ENCODE data around the gene NCR1.
"Not testable (repeated sequence)": the region's sequence is repeated elsewhere in the genome, so short reads cannot be mapped to it uniquely, and the experiment has no call there.

NCR1 gene

DNA sequence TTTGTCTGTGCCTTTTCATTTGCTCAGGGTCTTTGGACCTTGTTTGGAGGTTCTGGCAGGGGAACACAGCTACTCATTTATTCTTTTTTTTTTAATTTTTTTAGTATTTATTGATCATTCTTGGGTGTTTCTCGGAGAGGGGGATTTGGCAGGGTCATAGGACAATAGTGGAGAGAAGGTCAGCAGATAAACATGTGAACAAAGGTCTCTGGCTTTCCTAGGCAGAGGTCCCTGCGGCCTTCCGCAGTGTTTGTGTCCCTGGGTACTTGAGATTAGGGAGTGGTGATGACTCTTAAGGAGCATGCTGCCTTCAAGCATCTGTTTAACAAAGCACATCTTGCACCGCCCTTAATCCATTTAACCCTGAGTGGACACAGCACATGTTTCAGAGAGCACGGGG, 2.0 kb downstream of the NCR1 start:
- DNase-seq (ENCODE audit: low spot score), result not testable (repeated sequence)

DNA sequence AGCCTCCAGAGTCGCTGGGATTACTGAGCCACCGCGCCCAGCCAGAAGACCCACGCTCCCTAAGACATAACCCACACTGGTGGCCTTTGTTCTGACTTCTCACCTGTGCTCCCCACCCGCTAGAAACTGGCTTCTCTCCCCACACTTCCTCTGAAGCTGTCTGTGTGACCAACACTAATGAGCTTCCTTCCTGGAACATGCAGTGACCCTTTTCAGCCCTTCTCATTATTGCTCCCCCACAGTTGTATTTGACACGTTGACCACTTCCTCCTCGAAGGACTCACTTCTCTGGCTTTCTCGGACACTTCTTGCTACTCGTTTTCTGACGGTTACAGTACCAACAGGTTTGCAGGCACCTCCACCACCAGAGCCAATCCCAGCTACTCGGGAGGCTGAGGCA, 10.9 kb downstream of the NCR1 start:
- no peak for DNase-seq (ENCODE audit: low spot score)

DNA sequence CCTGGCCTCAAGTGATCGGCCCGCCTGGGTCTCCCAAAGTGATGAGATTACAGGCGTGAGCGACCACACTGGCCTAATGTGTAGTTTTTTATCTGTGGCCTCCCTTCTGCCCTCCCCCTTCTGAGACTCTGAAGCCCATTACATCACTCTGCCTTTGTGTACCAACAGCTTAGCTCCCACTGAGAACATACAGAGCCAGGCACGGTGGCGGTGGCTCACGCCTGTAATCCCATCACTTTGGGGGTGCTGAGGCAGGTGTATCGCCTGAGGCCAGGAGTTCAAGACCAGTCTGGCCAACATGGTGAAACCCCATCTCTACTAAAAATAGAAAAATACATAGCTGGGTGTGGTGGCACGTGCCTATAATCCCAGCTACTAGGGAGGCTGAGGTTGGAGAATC, 12.6 kb downstream of the NCR1 start:
- DNase-seq (ENCODE audit: low spot score), result no peak

DNA sequence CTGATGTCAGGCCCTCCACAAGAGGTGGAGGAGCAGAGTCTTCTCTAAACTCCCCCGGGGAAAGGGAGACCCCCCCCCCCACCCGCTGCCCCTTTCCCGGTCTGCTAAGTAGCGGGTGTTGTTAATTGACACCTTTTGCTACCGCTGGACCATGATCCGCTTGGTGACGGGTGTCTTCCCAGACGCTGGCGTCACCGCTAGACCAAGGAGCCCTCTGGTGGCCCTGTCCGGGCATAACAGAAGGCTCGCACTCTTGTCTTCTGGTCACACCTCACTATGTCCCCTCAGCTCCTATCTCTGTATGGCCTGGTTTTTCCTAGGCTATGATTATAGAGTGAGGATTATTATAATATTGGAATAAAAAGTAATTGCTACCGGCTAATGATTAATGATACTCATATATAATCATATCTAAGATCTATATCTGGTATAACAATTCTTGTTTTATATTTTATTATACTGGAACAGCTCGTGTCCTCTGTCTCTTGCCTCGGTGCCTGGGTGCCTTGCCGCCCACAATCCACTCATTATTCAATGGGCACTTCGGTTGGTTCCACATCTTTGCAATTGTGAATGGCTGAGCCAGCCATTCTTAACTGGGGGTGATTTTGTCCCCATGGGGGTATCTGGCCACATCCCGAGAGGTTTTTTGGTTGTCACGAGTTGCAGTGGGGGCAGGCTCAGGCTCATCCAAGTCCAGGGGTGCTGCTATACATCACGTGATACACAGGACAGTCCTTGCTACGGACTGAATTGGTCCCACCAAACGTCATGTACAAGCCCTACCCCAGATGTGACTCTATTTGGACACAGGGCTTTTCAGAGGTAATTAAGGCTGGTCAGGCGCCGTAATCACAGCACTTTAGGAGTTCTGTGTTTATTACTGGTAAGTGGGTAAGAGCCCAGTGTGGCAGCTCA, 14.0 kb downstream of the NCR1 start:
- not testable (repeated sequence) for DNase-seq (ENCODE audit: low spot score)

DNA sequence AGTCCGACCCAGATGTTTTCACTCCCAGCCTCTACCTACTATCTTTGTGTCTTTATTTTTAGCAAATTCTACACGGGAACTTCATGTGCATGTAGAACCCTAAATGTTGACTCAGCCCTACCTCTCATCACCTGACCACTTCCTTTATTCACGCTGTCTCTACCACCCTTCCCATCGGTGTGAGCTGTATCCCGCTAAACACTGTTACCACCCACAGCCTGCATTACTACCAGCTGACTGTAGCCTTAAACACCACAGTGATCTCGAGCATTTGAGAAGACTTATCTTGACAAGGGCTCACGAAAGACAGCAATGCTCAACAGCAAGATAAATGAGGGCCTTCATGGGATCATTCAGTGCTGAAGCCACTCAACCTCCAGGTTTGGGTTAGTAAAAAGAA, 15.1 kb downstream of the NCR1 start:
- no peak for DNase-seq (ENCODE audit: low spot score)

DNA sequence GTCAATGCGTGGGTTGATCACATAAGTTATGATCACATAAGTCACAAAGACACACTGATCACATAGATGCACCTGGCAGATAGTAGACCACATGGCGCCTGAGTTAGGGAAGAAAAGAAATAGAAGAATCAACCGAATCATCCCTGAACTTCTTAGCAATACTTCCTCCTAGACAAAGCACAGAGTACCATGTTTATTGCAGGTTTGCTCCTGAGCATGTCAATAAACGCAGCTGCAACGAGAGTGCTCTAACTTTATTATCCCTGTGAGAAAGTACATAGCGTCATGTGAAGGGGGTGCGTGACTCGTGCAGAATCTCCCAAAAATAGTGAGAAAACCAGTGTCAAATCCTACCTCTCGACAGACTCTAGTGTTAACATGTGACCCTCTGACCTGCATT, 17.3 kb downstream of the NCR1 start:
- no peak for DNase-seq (ENCODE audit: low spot score)

DNA sequence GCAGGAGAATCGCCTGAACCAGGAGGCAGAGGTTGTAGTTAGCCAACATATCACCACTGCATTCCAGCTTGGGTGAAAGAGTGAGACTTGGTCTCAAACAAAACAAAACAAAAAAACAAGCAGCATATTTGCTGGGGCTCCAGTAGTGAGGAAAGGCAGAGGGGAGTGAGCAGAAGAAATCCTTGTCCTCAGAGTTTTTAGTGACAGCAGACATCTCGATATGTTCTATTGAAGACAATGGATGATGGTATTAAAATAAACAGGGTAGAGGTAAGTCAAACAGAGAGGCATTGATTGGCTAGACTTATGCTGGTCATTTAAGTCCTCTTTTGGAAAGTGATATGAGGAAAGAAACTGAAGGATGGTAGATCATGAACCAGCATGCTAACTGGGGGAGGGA, 22.4 kb downstream of the NCR1 start:
- no peak for DNase-seq (ENCODE audit: low spot score)

DNA sequence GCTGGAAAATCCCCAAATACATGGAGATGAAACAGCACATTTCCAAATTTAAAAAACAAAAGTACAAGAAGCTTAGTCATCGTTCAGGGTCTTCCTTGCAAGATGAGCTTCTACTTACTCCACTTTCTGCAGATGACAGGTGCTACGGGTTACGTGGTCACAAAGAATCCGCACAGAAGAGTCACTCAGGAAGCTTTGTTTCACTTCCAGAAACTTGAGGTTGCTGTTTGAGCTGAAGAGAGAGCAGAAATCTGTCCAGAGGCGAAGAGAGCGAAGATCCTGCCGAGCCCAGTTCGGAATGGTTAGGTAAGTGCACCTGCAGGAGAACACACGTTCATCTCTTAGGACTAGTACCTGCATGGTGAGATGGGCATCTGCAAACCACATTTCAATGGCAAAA, 32.0 kb downstream of the NCR1 start:
- no peak for DNase-seq (ENCODE audit: low spot score)

DNA sequence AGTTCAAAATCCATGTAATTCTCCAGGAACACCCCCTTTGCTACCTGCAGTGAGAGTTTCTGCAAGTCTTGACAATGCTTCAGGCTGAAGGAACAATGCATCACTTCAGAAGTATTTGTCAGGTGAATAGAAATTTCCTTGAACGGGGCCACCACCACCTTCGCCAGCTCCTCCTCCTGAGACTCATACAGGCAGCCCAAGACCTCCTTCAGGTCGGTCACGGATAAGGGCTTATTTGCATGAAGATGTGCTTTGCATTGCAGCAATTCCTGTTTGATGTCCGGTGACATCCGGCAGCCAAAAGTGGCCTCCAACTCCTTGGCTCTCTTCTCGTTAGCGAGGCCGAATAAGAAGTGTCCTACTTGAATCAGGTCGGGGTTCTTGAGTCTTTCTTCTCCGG, 33.0 kb downstream of the NCR1 start:
- no peak for DNase-seq (ENCODE audit: low spot score)

DNA sequence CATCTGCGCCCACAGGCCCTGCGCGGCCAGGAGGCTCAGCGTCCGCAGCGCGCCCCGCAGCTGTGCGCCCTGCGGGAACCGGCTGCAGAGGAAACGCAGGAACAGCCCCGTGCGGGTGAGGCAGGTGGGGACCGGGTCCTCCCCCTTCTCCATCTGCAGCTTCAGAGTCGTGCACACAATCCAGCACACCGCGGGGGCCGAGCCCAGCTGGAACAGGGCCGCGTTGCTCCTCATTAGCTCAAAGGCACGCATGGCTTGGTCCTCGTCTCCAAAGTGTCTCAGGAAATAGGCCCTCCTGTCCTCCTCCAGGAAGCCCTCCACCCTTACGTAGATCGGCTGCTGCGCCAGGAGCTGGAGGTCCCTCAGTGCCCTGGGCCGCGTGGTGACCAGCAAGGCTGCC, 33.6 kb downstream of the NCR1 start:
- not testable (repeated sequence) for DNase-seq (ENCODE audit: low spot score)

DNA sequence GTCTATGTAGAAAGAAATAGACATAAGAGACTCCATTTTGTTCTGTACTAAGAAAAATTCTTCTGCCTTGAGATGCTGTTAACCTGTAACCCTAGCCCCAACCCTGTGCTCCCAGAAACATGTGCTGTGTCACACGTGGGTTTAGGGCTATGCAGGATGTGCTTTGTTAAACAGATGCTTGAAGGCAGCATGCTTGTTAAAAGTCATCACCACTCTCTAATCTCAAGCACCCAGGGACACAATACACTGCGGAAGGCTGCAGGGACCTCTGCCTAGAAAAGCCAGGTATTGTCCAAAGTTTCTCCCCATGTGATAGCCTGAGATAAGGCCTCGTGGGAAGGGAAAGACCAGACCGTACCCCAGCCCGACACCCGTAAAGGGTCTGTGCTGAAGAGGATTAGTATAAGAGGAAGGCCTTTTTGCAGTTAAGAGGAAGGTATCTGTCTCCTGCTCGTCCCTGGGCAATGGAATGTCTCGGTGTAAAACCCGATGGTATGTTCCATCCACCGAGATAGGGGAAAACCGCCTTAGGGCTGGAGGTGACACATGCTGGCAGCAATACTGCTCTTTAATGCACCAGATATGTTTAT, 37.9 kb downstream of the NCR1 start:
- not testable (repeated sequence) for DNase-seq (ENCODE audit: low spot score)

DNA sequence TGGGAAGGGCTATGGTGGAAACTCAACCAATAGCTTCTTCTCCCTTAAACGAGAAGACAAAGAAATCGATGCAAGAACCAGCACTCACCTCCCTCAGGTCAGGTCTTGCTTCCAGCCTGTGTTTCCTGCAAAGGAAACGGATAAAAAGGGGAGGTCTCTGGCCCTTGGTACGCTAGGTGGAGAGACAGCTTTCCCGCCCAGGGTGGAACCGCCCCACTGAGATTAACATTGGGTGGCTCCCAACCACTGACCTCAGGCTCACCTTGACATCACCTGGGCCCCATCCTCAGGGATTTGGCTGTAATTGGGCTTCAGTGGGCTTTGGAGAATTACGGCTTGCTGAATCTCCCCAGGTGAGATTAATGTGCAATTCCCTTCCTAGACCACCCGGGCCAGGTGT, 41.4 kb downstream of the NCR1 start, which contains the start of gene NLRP7:
NLRP7 (minus strand) TSS at position 150 of the 400 bp plus-strand sequence.
- no peak for DNase-seq (ENCODE audit: low spot score)

DNA sequence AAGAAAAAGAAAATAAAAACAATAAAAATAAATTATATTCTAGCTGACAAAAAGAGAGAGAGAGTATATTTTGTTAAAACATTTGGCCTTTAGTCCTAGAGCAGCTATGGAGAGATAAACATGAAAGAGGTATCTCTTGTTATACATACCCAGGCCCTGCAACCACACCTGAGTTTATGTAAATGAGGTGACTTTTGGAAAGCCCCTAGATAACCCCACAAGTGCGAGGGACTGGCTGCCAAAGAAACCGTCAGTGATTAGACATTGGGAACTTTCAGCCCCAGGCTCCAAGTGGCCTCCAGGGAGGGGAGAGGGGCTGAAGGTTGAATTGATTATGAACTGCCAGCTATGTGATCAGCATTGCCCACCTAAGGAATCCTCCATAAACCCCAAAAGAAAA, 43.5 kb downstream of the NCR1 start:
- DNase-seq (ENCODE audit: low spot score), result no peak

DNA sequence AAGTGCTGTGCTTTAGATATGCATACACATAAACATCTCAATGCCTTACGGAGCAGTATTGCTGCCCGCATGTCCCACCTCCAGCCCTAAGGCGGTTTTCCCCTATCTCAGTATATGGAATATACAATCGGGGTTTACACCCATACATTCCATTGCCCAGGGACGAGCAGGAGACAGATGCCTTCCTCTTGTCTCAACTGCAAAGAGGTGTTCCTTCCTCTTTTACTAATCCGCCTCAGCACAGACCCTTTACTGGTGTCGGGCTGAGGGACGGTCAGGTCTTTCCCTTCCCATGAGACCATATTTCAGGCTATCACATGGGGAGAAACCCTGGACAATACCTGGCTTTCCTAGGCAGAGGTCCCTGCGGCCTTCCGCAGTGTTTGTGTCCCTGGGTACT, 44.6 kb downstream of the NCR1 start:
- DNase-seq (ENCODE audit: low spot score), result not testable (repeated sequence)

DNA sequence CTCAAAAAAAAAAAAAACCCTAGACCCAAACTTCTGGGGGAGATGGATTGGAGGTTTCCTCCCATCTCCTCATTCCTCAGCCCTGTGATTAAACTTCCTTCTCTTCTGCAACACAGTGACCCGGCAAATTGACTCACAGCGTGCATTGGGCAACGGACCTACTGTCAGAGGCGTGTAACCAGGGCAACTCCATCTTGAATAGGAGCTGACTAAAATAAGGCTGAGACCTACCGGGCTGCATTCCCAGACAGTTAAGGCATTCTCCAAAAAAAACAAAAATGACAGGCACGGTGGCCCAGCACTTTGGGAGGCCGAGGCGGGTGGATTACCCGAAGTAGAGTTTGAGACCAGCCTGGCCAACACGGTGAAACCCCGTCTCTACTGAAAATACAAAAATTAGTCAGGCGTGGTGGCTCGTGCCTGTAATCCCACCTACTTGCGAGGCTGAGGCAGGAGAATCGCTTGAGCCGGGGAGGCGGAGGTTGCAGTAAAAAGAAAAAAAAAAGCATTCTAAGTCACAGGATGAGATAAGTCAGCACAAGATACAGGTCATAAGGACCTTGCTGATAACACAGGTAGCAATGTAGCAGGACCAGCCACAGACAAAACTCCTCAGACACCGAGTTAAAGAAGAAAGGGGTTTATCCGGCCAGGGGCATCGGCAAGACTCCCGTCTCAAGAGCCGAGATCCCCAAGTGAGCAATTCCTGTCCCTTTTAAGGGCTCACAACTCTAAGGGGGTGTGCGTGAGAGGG, 46.8 kb downstream of the NCR1 start:
- DNase-seq (ENCODE audit: low spot score), result no peak

DNA sequence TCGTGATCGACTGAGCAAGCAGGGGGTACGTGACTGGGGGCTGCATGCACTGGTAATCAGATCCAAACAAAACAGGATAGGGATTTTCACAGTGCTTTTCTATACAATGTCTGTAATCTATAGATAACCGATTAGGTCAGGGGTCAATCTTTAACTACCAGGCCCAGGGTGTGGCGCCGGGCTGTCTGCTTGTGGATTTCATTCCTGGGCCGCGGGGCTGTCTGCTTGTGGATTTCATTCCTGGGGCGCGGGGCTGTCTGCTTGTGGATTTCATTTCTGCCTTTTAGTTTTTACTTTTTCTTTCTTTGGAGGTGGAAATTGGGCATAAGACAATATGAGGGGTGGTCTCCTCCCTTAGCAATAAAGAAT, 47.4 kb downstream of the NCR1 start:
- not testable (repeated sequence) for DNase-seq (ENCODE audit: low spot score)

DNA sequence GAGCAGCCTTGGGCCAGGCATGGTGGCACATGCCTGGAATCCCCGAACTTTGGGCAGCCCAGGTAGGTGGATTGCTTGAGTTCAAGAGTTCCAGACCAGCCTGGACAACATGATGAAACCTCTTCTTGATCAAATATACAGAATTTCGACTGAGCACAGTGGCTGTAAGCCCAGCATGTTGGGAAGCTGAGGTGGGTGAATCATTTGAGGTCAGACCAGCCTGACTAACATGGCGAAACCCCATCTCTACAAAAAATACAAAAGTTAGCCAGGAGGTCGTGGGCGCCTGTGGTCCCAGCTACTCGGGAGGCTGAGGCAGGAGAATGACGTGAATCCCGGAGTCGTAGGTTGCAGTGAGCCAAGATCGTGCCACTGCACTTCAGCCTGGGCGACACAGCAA, 49.4 kb downstream of the NCR1 start:
- no peak for DNase-seq (ENCODE audit: low spot score)

DNA sequence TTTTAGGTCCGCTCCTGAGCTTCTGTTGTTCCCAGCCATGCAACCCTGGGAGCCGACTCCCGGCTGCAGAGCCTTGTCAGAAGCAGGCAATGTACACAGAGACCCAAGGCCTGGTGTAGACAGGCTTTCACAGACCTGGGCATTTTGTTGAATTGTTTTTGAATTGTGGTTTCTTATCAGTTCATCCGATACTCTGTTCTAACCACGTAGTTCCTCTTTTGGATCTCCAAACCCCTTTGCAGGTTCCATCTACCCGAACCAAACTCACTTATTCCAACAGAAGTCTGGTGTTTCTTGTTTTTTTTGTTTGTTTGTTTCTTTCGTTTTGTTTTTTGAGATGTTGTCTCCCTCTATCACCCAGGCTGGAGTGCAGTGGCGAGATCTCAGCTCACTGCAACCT, 53.9 kb downstream of the NCR1 start:
- DNase-seq (ENCODE audit: low spot score), result no peak
